GM19099 (cell line): ENCODE results near the gene SNORC.

Source experiments
- POLR2A ChIP-seq: IDR thresholded peaks from 3 replicates; pipeline ENCODE4 v1.6.1; 2011; ENCODE audit warnings: low read depth; ENCODE audit not compliant: insufficient read length; ENCODE audit errors: extremely low read depth

The SNORC gene

GRCh38 chr2:232875256-232876121 lies 5.4 kb downstream of the SNORC start:
- TF ChIP-seq POLR2A: no peak

- TF ChIP-seq POLR2A: no peak
Observed at GRCh38 chr2:232876161-232876977, 6.3 kb downstream of the SNORC start.

GRCh38 chr2:232876978-232877441 lies 6.9 kb downstream of the SNORC start:
- no peak for TF ChIP-seq POLR2A

- no peak for TF ChIP-seq POLR2A
Observed at GRCh38 chr2:232877940-232878511, 8.0 kb downstream of the SNORC start.

- no peak for TF ChIP-seq POLR2A
Observed at GRCh38 chr2:232878855-232879617, 9.0 kb downstream of the SNORC start.

GRCh38 chr2:232879618-232880494 lies 9.8 kb downstream of the SNORC start:
- TF ChIP-seq POLR2A: no peak

- no peak for TF ChIP-seq POLR2A
Observed at GRCh38 chr2:232880764-232881351, 10.8 kb downstream of the SNORC start.

GRCh38 chr2:232882085-232882484 lies 12.0 kb downstream of the SNORC start:
- no peak for TF ChIP-seq POLR2A

- no peak for TF ChIP-seq POLR2A
Observed at GRCh38 chr2:232882505-232883115, 12.5 kb downstream of the SNORC start.

GRCh38 chr2:232883116-232883721 lies 13.2 kb downstream of the SNORC start:
- no peak for TF ChIP-seq POLR2A

GRCh38 chr2:232884001-232884421 lies 13.9 kb downstream of the SNORC start:
- TF ChIP-seq POLR2A: no peak

- no peak for TF ChIP-seq POLR2A
Observed at GRCh38 chr2:232884549-232885263, 14.6 kb downstream of the SNORC start.
